GM23338 (cell line): ENCODE data around the gene BRD7. TPM values are rescaled to one million over a fixed set of nuclear protein-coding genes. Genes with fewer than 3 reads are reported as not detected.

Experiments used
- ATAC-seq: fragments of 200-7000 bp; cut with Tn5 transposase; 3 replicates; pipeline ENCODE4 v1.9.1; 2020
- DNase-seq: peaks from one replicate; pipeline ENCODE4 v3.0.0-alpha.2; 2015; ENCODE audit warnings: low spot score
- H2AFZ ChIP-seq: fragments of 200-600 bp; sonication (generic); 2 replicates; pipeline ENCODE4 v1.8.0; 2016; ENCODE audit warnings: antibody characterized with exemption, mild to moderate bottlenecking, moderate library complexity
- H3F3A ChIP-seq: fragments of 200-600 bp; sonication (generic); replicated peaks from 2 replicates; pipeline ENCODE4 v1.8.0; 2017; ENCODE audit warnings: antibody characterized with exemption, mixed run types, low read depth
- H3K27ac ChIP-seq: fragments of 200-600 bp; sonication (generic); 2 replicates; pipeline ENCODE4 v1.6.1; 2016; ENCODE audit warnings: low read depth
- H3K27me3 ChIP-seq: fragments of 200-600 bp; sonication (generic); 2 replicates; pipeline ENCODE4 v1.8.0; 2016; ENCODE audit warnings: mild to moderate bottlenecking, mixed run types, moderate library complexity; ENCODE audit not compliant: insufficient read depth
- H3K36me3 ChIP-seq: fragments of 200-600 bp; sonication (generic); 2 replicates; pipeline ENCODE4 v1.8.0; 2016; ENCODE audit warnings: mild to moderate bottlenecking; ENCODE audit not compliant: insufficient read depth
- H3K4me1 ChIP-seq: fragments of 200-600 bp; sonication (generic); 2 replicates; pipeline ENCODE4 v1.8.0; 2016; ENCODE audit warnings: mild to moderate bottlenecking, moderate library complexity; ENCODE audit not compliant: insufficient read depth
- H3K4me2 ChIP-seq: fragments of 200-600 bp; sonication (generic); 2 replicates; pipeline ENCODE4 v1.7.1; 2017; ENCODE audit warnings: mixed run types
- H3K4me3 ChIP-seq: fragments of 200-600 bp; sonication (generic); 2 replicates; pipeline ENCODE4 v1.6.1; 2016; ENCODE audit warnings: mixed run types
- H3K79me2 ChIP-seq: fragments of 200-600 bp; sonication (generic); replicated peaks from 2 replicates; pipeline ENCODE4 v1.8.0; 2017; ENCODE audit warnings: mild to moderate bottlenecking; ENCODE audit not compliant: insufficient read depth
- H3K9me2 ChIP-seq: fragments of 200-600 bp; sonication (generic); 2 replicates; pipeline ENCODE4 v1.8.0; 2017; ENCODE audit not compliant: insufficient read depth
- H4K20me1 ChIP-seq: fragments of 200-600 bp; sonication (generic); replicated peaks from 2 replicates; pipeline ENCODE4 v1.8.0; 2017; ENCODE audit warnings: mild to moderate bottlenecking; ENCODE audit not compliant: insufficient read depth
- H3K27ac Mint-ChIP-seq: 2 replicates; pipeline ENCODE4 v1.8.0; 2020; ENCODE audit warnings: inconsistent platforms, mild to moderate bottlenecking, moderate library complexity, mixed read lengths
- H3K27me3 Mint-ChIP-seq: 3 replicates; pipeline ENCODE4 v1.8.0; 2022; ENCODE audit warnings: low read depth, mild to moderate bottlenecking, moderate library complexity, mixed read lengths, inconsistent platforms; ENCODE audit not compliant: insufficient read depth, poor library complexity
- H3K36me3 Mint-ChIP-seq: 3 replicates; pipeline ENCODE4 v1.8.0; 2021; ENCODE audit warnings: low read depth, mild to moderate bottlenecking, inconsistent platforms, moderate library complexity, mixed read lengths
- H3K4me1 Mint-ChIP-seq: 3 replicates; pipeline ENCODE4 v1.8.0; 2020; ENCODE audit warnings: mild to moderate bottlenecking, inconsistent platforms, mixed read lengths
- H3K4me3 Mint-ChIP-seq: 3 replicates; pipeline ENCODE4 v1.8.0; 2021; ENCODE audit warnings: moderate library complexity, mild to moderate bottlenecking, inconsistent platforms, mixed read lengths
- H3K9me3 Mint-ChIP-seq: 3 replicates; pipeline ENCODE4 v1.8.0; 2020; ENCODE audit warnings: moderate library complexity, mild to moderate bottlenecking, inconsistent platforms, mixed read lengths
- CREB1 ChIP-seq: fragments of 250-450 bp; sonication (Bioruptor Pico); IDR thresholded peaks from 2 replicates; pipeline ENCODE4 v1.5.0; 2020; ENCODE audit warnings: low read depth, mild to moderate bottlenecking, moderate library complexity
- EZH2 ChIP-seq: fragments of 200-600 bp; sonication (generic); IDR thresholded peaks from one replicate; pipeline ENCODE4 v1.8.0; 2017; ENCODE audit warnings: antibody characterized with exemption, mild to moderate bottlenecking, low read depth; ENCODE audit not compliant: unreplicated experiment
- EZH2phosphoT487 ChIP-seq: fragments of 200-600 bp; sonication (generic); IDR thresholded peaks from one replicate; pipeline ENCODE4 v1.8.1; 2018; ENCODE audit warnings: antibody characterized with exemption; ENCODE audit not compliant: unreplicated experiment
- NANOG ChIP-seq: IDR thresholded peaks from 2 replicates; pipeline ENCODE4 v1.6.1; 2016; ENCODE audit warnings: antibody characterized with exemption, borderline replicate concordance
- STAT1 ChIP-seq: IDR thresholded peaks from one replicate; pipeline ENCODE4 v1.6.1; 2016; ENCODE audit warnings: antibody characterized with exemption; ENCODE audit not compliant: unreplicated experiment
- ZNF114 ChIP-seq: fragments of 250-450 bp; sonication (Bioruptor Pico); IDR thresholded peaks from 2 replicates; pipeline ENCODE4 v1.5.0; 2020; ENCODE audit warnings: mild to moderate bottlenecking, moderate library complexity
- ZNF331 ChIP-seq: fragments of 250-450 bp; sonication (Bioruptor Pico); IDR thresholded peaks from 2 replicates; pipeline ENCODE4 v1.5.0; 2020; ENCODE audit warnings: low read depth, mild to moderate bottlenecking, moderate library complexity
- polyA plus RNA-seq: library from polyadenylated mRNA; unstranded; fragments of >200 nt; fragmentation: Nextera tagmentation; extraction: Ambion mirVana; gene quantifications from 2 replicates; pipeline ENCODE4 v1.2.1, GENCODE V29; 2016
- total RNA-seq: library from RNA; depleted of rRNA; stranded (reverse); fragments of >200 nt; shearing (Covaris generic); gene quantifications from 2 replicates; pipeline ENCODE4 v1.2.3, GENCODE V29; 2014
- TF ChIP-seq, protein P1 (sequence below): IDR thresholded peaks from one replicate; pipeline ENCODE4 v1.6.1; 2018; ENCODE audit warnings: antibody characterized with exemption; ENCODE audit not compliant: unreplicated experiment
- TF ChIP-seq, protein P2 (sequence below): fragments of 250-450 bp; sonication (Bioruptor Pico); IDR thresholded peaks from 2 replicates; pipeline ENCODE4 v1.5.0; 2020; ENCODE audit warnings: mild to moderate bottlenecking, moderate library complexity
- TF ChIP-seq, protein P3 (sequence below), 2 experiments: fragments of 200-600 bp in 1 of 2; sonication (generic) in 1 of 2; conservative IDR thresholded peaks; 2 replicates each; pipeline versions ENCODE4 v1.5.1 to v1.6.1; 2016 to 2017; ENCODE audit warnings: antibody characterized with exemption in 2 of 2, low read depth in 2 of 2, mild to moderate bottlenecking in 2 of 2, moderate library complexity in 1 of 2

The BRD7 gene
- total and polyA plus RNA-seq, 2 experiments from 2014 or later, result 93.0 to 149 TPM

DNA sequence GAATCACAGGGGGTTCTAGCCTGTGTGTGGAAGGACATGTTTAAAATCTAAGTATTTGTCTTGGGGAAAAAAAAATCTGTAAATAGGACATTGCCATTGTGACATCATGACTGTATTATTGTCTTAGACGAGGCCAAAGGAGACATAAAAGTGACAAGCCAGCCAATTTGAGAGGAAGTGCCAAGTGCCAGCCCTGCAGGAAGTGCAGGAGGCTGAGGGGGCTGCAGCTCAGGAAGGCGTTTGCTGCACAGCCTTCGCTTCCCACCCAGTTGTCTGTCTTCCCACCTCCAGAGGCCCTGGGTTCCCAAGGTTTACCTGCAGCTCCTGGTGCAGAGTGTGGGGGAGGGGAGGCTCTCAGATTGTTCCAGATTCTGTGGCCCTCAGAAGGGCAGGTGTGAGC is 101.1 kb downstream of the BRD7 start:
- no peak overlapping the region for H3K27ac Mint-ChIP-seq
- no peaks in the 10 kb centered on the region for H4K20me1 ChIP-seq
- H3K4me3 ChIP-seq, result no peak overlapping the region
- H3K27me3 ChIP-seq, result no peaks in the 10 kb centered on the region
- H3F3A ChIP-seq, result no peaks in the 10 kb centered on the region
- H3K79me2 ChIP-seq, result no peaks in the 10 kb centered on the region
- H2AFZ ChIP-seq, result no peak overlapping the region
- TF ChIP-seq EZH2phosphoT487 (no peak), STAT1 (no peak), EZH2 (no peak), CREB1 (CRISPR knock-in tag) (no peak)
- TF ChIP-seq, protein P1, sequence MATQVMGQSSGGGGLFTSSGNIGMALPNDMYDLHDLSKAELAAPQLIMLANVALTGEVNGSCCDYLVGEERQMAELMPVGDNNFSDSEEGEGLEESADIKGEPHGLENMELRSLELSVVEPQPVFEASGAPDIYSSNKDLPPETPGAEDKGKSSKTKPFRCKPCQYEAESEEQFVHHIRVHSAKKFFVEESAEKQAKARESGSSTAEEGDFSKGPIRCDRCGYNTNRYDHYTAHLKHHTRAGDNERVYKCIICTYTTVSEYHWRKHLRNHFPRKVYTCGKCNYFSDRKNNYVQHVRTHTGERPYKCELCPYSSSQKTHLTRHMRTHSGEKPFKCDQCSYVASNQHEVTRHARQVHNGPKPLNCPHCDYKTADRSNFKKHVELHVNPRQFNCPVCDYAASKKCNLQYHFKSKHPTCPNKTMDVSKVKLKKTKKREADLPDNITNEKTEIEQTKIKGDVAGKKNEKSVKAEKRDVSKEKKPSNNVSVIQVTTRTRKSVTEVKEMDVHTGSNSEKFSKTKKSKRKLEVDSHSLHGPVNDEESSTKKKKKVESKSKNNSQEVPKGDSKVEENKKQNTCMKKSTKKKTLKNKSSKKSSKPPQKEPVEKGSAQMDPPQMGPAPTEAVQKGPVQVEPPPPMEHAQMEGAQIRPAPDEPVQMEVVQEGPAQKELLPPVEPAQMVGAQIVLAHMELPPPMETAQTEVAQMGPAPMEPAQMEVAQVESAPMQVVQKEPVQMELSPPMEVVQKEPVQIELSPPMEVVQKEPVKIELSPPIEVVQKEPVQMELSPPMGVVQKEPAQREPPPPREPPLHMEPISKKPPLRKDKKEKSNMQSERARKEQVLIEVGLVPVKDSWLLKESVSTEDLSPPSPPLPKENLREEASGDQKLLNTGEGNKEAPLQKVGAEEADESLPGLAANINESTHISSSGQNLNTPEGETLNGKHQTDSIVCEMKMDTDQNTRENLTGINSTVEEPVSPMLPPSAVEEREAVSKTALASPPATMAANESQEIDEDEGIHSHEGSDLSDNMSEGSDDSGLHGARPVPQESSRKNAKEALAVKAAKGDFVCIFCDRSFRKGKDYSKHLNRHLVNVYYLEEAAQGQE, result no peak
- H3K4me1 Mint-ChIP-seq, result peaks cover 14% of the 10 kb centered on the region
- H3K36me3 ChIP-seq, result no peaks in the 10 kb centered on the region
- no peak overlapping the region for H3K27ac ChIP-seq
- DNase-seq (no peak), ATAC-seq (no peak)
- H3K36me3 Mint-ChIP-seq, result no peaks in the 10 kb centered on the region
- no peaks in the 10 kb centered on the region for H3K9me3 Mint-ChIP-seq
- H3K4me2 ChIP-seq, result no peak overlapping the region
- no peak overlapping the region for H3K4me3 Mint-ChIP-seq
- H3K27me3 Mint-ChIP-seq, result peaks cover 13% of the 10 kb centered on the region
- peaks cover 7% of the 10 kb centered on the region; the same call in 1 of the 2 replicates for H3K4me1 ChIP-seq
- H3K9me2 ChIP-seq, result no peaks in the 10 kb centered on the region

DNA sequence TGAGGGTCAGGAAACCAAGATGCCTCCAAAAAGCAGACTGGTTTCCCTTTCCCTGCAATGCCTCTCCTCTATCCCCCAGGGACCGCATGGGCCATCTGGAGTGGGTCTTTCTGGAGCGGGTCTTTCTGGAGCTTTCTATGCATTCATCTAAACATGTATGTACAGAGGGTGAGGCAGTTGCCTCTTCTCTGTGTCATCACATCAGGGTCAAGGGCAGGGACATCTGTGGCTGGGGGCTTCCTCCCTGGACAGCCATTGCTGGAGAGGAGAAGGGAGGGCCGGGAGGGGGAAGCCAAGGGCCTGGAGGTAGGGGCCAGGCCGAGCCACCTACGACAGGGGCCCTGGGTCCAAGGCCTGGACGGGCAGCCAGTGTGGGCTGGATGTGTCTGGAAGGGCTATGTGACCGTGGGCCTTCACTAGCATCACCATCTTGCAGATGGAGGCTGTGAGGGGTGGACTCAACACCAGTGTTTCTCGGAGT is 101.6 kb downstream of the BRD7 start:
- Histone ChIP-seq H3K4me1 (peaks cover 7% of the 10 kb centered on the region; the same call in 1 of the 2 replicates), H3F3A (no peaks in the 10 kb centered on the region), H3K36me3 (no peaks in the 10 kb centered on the region), H3K27me3 (no peaks in the 10 kb centered on the region), H3K4me2 (no peak overlapping the region), H3K4me3 (no peak overlapping the region), H3K79me2 (no peaks in the 10 kb centered on the region), H3K27ac (no peak overlapping the region), H4K20me1 (no peaks in the 10 kb centered on the region), H3K9me2 (no peaks in the 10 kb centered on the region), H2AFZ (no peak overlapping the region)
- Mint-ChIP-seq H3K4me1 (peaks cover 14% of the 10 kb centered on the region), H3K9me3 (no peaks in the 10 kb centered on the region), H3K36me3 (no peaks in the 10 kb centered on the region), H3K27me3 (peaks cover 13% of the 10 kb centered on the region), H3K27ac (no peak overlapping the region), H3K4me3 (no peak overlapping the region)
- no peak for ATAC-seq
- DNase-seq, result no peak
- TF ChIP-seq ZNF114 (CRISPR knock-in tag), result no peak
- TF ChIP-seq, protein P2, sequence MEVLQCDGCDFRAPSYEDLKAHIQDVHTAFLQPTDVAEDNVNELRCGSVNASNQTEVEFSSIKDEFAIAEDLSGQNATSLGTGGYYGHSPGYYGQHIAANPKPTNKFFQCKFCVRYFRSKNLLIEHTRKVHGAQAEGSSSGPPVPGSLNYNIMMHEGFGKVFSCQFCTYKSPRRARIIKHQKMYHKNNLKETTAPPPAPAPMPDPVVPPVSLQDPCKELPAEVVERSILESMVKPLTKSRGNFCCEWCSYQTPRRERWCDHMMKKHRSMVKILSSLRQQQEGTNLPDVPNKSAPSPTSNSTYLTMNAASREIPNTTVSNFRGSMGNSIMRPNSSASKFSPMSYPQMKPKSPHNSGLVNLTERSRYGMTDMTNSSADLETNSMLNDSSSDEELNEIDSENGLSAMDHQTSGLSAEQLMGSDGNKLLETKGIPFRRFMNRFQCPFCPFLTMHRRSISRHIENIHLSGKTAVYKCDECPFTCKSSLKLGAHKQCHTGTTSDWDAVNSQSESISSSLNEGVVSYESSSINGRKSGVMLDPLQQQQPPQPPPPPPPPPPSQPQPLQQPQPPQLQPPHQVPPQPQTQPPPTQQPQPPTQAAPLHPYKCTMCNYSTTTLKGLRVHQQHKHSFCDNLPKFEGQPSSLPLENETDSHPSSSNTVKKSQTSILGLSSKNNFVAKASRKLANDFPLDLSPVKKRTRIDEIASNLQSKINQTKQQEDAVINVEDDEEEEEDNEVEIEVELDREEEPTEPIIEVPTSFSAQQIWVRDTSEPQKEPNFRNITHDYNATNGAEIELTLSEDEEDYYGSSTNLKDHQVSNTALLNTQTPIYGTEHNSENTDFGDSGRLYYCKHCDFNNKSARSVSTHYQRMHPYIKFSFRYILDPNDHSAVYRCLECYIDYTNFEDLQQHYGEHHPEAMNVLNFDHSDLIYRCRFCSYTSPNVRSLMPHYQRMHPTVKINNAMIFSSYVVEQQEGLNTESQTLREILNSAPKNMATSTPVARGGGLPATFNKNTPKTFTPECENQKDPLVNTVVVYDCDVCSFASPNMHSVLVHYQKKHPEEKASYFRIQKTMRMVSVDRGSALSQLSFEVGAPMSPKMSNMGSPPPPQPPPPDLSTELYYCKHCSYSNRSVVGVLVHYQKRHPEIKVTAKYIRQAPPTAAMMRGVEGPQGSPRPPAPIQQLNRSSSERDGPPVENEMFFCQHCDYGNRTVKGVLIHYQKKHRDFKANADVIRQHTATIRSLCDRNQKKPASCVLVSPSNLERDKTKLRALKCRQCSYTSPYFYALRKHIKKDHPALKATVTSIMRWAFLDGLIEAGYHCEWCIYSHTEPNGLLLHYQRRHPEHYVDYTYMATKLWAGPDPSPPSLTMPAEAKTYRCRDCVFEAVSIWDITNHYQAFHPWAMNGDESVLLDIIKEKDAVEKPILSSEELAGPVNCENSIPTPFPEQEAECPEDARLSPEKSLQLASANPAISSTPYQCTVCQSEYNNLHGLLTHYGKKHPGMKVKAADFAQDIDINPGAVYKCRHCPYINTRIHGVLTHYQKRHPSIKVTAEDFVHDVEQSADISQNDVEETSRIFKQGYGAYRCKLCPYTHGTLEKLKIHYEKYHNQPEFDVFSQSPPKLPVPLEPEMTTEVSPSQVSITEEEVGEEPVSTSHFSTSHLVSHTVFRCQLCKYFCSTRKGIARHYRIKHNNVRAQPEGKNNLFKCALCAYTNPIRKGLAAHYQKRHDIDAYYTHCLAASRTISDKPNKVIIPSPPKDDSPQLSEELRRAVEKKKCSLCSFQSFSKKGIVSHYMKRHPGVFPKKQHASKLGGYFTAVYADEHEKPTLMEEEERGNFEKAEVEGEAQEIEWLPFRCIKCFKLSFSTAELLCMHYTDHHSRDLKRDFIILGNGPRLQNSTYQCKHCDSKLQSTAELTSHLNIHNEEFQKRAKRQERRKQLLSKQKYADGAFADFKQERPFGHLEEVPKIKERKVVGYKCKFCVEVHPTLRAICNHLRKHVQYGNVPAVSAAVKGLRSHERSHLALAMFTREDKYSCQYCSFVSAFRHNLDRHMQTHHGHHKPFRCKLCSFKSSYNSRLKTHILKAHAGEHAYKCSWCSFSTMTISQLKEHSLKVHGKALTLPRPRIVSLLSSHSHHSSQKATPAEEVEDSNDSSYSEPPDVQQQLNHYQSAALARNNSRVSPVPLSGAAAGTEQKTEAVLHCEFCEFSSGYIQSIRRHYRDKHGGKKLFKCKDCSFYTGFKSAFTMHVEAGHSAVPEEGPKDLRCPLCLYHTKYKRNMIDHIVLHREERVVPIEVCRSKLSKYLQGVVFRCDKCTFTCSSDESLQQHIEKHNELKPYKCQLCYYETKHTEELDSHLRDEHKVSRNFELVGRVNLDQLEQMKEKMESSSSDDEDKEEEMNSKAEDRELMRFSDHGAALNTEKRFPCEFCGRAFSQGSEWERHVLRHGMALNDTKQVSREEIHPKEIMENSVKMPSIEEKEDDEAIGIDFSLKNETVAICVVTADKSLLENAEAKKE, result no peak
- no peak for TF ChIP-seq NANOG
- TF ChIP-seq, protein P3, sequence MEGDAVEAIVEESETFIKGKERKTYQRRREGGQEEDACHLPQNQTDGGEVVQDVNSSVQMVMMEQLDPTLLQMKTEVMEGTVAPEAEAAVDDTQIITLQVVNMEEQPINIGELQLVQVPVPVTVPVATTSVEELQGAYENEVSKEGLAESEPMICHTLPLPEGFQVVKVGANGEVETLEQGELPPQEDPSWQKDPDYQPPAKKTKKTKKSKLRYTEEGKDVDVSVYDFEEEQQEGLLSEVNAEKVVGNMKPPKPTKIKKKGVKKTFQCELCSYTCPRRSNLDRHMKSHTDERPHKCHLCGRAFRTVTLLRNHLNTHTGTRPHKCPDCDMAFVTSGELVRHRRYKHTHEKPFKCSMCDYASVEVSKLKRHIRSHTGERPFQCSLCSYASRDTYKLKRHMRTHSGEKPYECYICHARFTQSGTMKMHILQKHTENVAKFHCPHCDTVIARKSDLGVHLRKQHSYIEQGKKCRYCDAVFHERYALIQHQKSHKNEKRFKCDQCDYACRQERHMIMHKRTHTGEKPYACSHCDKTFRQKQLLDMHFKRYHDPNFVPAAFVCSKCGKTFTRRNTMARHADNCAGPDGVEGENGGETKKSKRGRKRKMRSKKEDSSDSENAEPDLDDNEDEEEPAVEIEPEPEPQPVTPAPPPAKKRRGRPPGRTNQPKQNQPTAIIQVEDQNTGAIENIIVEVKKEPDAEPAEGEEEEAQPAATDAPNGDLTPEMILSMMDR (conservative IDR thresholded peaks at IDR 0.05; ENCODE audit: low read depth in 2 of 2), result no peak
- no peak for TF ChIP-seq ZNF331 (CRISPR knock-in tag)
- no peak for TF ChIP-seq CREB1 (CRISPR knock-in tag)
